NT2/D1 (cell line): Measurements from ENCODE around the gene USP1.

Experiments
- SUZ12 ChIP-seq: IDR thresholded peaks from 2 replicates; pipeline ENCODE4 v1.6.1; 2011; ENCODE audit not compliant: insufficient read length, insufficient read depth; ENCODE audit errors: extremely low read depth
- YY1 ChIP-seq: IDR thresholded peaks from 2 replicates; pipeline ENCODE4 v1.6.1; 2011; ENCODE audit not compliant: insufficient read length, insufficient read depth
- ZNF274 ChIP-seq: IDR thresholded peaks from 2 replicates; pipeline ENCODE4 v1.6.1; 2011; ENCODE audit warnings: mild to moderate bottlenecking, low read depth, low read length

- no peak for TF ChIP-seq ZNF274
- no peak for TF ChIP-seq YY1
- no peak for TF ChIP-seq SUZ12
Measured at GRCh38 chr1:62394646-62395045, 42.2 kb upstream of the USP1 start.
